Cardiac muscle cell (in vitro differentiated cells and primary cell): Measurements from ENCODE around the gene ANKRD2. TPM values are rescaled to one million over a fixed set of nuclear protein-coding genes. Genes with fewer than 3 reads are reported as not detected.

Source experiments
- DNase-seq, 2 donors: peaks; one replicate each; pipeline versions ENCODE4 v3.0.0 to v3.0.0-alpha.2; 2010 to 2017; ENCODE audit warnings: low read depth in 1 of 2, low spot score in 1 of 2
- H3K27ac ChIP-seq: fragments of 200-600 bp; sonication (generic); 2 replicates; pipeline ENCODE4 v1.5.1; 2016
- H3K27me3 ChIP-seq: fragments of 200-600 bp; sonication (generic); 2 replicates; pipeline ENCODE4 v1.6.0; 2016; ENCODE audit warnings: control low read depth
- H3K36me3 ChIP-seq: fragments of 200-600 bp; sonication (generic); 2 replicates; pipeline ENCODE4 v1.5.1; 2016; ENCODE audit warnings: control low read depth
- H3K4me1 ChIP-seq: fragments of 200-600 bp; sonication (generic); 2 replicates; pipeline ENCODE4 v1.8.1; 2017; ENCODE audit warnings: low read depth, mild to moderate bottlenecking, mixed run types
- H3K4me3 ChIP-seq: fragments of 200-600 bp; sonication (generic); 2 replicates; pipeline ENCODE4 v1.5.1; 2016; ENCODE audit warnings: mild to moderate bottlenecking
- H3K9me3 ChIP-seq: fragments of 200-600 bp; sonication (generic); 2 replicates; pipeline ENCODE4 v1.5.1; 2017; ENCODE audit warnings: low read depth, mild to moderate bottlenecking, control low read depth
- polyA plus RNA-seq: library from polyadenylated mRNA; unstranded; fragments of >200 nt; fragmentation: Nextera tagmentation; extraction: Ambion mirVana; gene quantifications from 2 replicates; pipeline ENCODE4 v1.2.1, GENCODE V29; 2016
- total RNA-seq: library from RNA; depleted of rRNA; stranded (reverse); fragments of >200 nt; gene quantifications from 2 replicates; pipeline ENCODE4 v1.2.3, GENCODE V29; 2016
- TF ChIP-seq, protein P1 (sequence below): IDR thresholded peaks from 2 replicates; pipeline ENCODE4 v1.5.1; 2012; ENCODE audit warnings: low read depth, mild to moderate bottlenecking, low read length

Gene ANKRD2
- total and polyA plus RNA-seq, 2 experiments from 2014 or later: not detected

DNA sequence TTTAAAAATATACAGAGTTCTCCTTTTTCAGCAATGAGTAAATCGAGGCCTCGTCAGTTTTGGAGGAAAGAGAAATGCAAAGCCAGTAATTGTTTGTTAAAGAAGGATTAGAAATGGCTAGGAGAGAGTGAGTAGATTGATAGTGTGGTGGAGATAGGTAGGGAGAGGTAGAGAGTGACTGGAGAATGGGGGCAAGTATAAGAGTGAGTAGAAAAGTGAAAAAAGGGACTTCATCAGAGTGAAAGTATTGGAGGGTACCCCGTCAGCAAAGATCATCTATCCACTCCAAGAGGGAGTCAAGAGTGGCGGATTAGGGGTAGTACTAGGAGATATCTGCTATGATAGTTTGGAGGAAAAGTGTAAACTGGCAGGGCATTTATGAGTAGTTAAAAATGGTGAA lies 9.2 kb upstream of the ANKRD2 start:
- Histone ChIP-seq H3K27ac (no peak overlapping the region), H3K27me3 (no peaks in the 10 kb centered on the region), H3K9me3 (no peaks in the 10 kb centered on the region), H3K36me3 (no peaks in the 10 kb centered on the region), H3K4me3 (no peak overlapping the region), H3K4me1 (no peaks in the 10 kb centered on the region)
- no peak for DNase-seq
- TF ChIP-seq, protein P1, sequence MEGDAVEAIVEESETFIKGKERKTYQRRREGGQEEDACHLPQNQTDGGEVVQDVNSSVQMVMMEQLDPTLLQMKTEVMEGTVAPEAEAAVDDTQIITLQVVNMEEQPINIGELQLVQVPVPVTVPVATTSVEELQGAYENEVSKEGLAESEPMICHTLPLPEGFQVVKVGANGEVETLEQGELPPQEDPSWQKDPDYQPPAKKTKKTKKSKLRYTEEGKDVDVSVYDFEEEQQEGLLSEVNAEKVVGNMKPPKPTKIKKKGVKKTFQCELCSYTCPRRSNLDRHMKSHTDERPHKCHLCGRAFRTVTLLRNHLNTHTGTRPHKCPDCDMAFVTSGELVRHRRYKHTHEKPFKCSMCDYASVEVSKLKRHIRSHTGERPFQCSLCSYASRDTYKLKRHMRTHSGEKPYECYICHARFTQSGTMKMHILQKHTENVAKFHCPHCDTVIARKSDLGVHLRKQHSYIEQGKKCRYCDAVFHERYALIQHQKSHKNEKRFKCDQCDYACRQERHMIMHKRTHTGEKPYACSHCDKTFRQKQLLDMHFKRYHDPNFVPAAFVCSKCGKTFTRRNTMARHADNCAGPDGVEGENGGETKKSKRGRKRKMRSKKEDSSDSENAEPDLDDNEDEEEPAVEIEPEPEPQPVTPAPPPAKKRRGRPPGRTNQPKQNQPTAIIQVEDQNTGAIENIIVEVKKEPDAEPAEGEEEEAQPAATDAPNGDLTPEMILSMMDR: no peak

- no peak for DNase-seq
- Histone ChIP-seq H3K9me3 (no peaks in the 10 kb centered on the region), H3K4me1 (no peaks in the 10 kb centered on the region), H3K4me3 (no peak overlapping the region), H3K27me3 (no peaks in the 10 kb centered on the region), H3K27ac (no peak overlapping the region), H3K36me3 (no peaks in the 10 kb centered on the region)
- TF ChIP-seq, protein P1: no peak
Observed at GRCh38 chr10:97564776-97565175, 7.8 kb upstream of the ANKRD2 start.

DNA sequence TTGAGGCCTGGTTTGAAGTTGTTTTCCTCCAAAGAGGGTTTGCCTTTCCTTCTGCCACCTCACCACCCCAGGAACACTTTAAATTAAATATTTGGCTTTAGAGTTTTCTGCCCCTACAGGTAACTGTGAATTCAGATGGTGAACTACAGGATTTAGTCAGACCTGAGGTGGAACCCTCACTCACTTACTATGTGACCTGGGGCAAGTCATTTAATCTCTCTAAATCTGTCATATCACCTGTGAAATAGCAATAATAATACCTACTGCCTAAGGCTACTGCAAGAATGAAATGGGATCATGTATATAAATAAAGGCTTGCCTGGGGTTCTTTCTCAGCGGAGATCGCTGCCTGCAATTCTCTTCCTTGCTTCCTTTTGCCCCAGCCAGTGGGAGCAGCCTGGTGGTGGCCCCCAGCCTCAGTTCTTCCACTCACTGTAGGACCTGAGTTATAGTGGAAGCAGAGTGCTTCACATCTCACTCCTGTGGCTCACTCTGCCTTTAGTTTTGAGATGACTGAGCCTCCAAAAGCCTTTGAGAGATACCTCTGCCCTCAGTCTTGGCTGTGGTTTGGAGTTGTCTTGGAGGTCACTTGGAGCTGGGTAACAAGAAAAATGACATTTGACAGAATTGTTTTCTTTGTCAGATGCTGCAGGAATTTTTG lies 6.1 kb upstream of the ANKRD2 start:
- TF ChIP-seq, protein P1: no peak
- no peaks in the 10 kb centered on the region for H3K4me1 ChIP-seq
- no peaks in the 10 kb centered on the region for H3K27me3 ChIP-seq
- H3K4me3 ChIP-seq: no peak overlapping the region
- no peak overlapping the region for H3K27ac ChIP-seq
- no peak for DNase-seq
- no peaks in the 10 kb centered on the region for H3K9me3 ChIP-seq
- H3K36me3 ChIP-seq: no peaks in the 10 kb centered on the region

GRCh38 chr10:97567891-97568290 lies 4.7 kb upstream of the ANKRD2 start:
- Histone ChIP-seq H3K4me1 (no peaks in the 10 kb centered on the region), H3K4me3 (no peak overlapping the region), H3K27me3 (no peaks in the 10 kb centered on the region), H3K9me3 (no peaks in the 10 kb centered on the region), H3K36me3 (no peaks in the 10 kb centered on the region), H3K27ac (no peak overlapping the region)
- DNase-seq: no peak
- TF ChIP-seq, protein P1: no peak

DNA sequence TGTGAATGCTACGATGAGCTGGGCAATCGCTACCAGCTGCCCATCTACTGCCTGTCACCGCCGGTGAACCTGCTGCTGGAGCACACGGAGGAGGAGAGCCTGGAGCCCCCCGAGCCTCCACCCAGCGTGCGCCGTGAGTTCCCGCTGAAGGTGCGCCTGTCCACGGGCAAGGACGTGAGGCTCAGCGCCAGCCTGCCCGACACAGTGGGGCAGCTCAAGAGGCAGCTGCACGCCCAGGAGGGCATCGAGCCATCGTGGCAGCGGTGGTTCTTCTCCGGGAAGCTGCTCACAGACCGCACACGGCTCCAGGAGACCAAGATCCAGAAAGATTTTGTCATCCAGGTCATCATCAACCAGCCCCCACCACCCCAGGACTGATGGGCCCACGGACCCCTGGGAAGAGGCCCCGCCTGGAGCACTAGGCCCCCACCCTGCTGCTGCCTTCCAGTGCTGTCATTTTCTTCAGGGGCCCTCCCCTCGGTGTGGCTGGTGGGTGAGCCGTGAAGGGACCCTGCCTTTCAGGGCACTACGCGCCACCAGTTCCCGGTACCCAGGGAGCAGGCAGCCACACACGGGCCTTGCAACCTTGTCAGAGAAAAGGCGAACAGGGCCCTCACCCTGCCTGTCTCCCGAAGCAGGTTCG lies 2.3 kb upstream of the ANKRD2 start:
- DNase-seq: no peak
- Histone ChIP-seq H3K4me1 (peaks cover 6% of the 10 kb centered on the region), H3K9me3 (no peaks in the 10 kb centered on the region), H3K27ac (no peak overlapping the region), H3K36me3 (no peaks in the 10 kb centered on the region), H3K27me3 (no peaks in the 10 kb centered on the region), H3K4me3 (no peak overlapping the region)
- TF ChIP-seq, protein P1: no peak
